Fibroblast of skin of left biceps (primary cell): ENCODE measurements around the gene TPRG1.

Experiments
- DNase-seq, 2 experiments: peaks; one replicate each; pipeline ENCODE4 v3.0.0-alpha.2; 2013; ENCODE audit warnings: low read depth in 2 of 2

TPRG1 gene

DNA sequence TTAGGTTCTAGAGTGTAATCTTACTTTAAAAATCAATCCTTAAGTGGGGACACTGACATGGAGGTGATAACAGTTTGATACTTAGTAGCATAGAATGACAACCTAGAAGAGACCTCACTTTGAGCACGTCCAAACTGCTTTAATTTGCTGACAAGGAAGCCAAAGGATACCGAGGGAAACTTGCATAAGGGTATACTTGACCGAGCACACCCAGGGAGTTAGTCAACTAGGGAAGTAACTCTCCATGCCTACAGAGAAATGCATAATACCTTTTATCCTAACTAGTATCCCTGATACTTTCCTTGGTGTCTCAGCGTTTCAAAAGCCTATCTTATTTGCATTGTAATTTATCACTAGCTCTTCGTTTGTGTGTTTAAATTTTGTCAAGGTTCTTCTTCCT, 5.5 kb upstream of the TPRG1 start:
- DNase-seq, result no peak

GRCh38 chr3:189167027-189167766, 4.6 kb upstream of the TPRG1 start:
- DNase-seq, result no peak

- DNase-seq, result no peak
These were observed 3.1 kb upstream of the TPRG1 start for GRCh38 chr3:189168711-189169110.

- no peak for DNase-seq
These were observed 2.0 kb upstream of the TPRG1 start for GRCh38 chr3:189169728-189170127.

DNA sequence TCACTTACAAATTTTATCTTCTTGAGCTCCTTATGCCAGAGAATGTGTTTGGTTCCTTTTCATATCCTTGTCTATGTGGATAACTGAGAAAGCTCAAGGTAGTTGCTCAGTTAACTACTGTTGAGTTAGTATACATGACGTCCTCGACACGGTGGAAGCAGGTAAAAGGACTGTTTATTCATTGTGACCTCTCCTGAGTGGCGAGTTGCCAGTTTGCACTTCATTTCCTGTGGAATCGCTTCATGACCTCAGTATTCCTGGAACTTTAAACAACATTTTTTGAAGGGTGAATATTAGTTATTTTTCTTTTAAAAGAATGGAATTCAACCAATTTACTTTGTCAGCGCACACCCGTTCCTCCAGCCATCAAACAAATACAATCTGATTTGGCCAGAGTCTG, 1.2 kb upstream of the TPRG1 start:
- DNase-seq, result no peak

- DNase-seq, result no peak
These were observed 1.1 kb downstream of the TPRG1 start for GRCh38 chr3:189172668-189173419.

GRCh38 chr3:189184566-189184965, 12.8 kb downstream of the TPRG1 start:
- no peak for DNase-seq

- DNase-seq, result peak in 1 of 2 experiments; percentile 17
These were observed 14.3 kb downstream of the TPRG1 start for GRCh38 chr3:189186101-189186500.

DNA sequence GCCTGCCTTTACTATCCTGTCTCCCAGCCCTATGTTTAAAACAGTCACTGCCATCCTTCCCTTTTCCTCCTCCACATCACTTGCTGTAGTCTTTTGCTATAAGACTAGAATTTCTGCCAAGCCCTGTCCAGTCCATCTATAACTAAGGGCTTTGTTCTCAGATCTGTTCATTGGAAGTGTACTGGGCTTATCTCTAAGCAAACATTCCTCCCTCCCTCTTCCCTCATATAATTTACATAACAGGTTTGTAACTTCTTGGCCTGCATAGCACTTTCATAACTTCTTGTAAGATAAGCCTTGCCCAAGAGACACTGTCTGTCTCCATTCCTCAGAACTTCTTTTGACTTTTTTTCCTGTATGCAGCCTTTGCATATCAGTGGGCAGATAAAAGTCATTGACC, 16.7 kb downstream of the TPRG1 start:
- no peak for DNase-seq

- no peak for DNase-seq
These were observed 21.0 kb downstream of the TPRG1 start for GRCh38 chr3:189192725-189193124.

GRCh38 chr3:189195302-189195701, 23.5 kb downstream of the TPRG1 start:
- no peak for DNase-seq

GRCh38 chr3:189202106-189202505, 30.3 kb downstream of the TPRG1 start:
- peak; percentile 13 to 23 for DNase-seq

DNA sequence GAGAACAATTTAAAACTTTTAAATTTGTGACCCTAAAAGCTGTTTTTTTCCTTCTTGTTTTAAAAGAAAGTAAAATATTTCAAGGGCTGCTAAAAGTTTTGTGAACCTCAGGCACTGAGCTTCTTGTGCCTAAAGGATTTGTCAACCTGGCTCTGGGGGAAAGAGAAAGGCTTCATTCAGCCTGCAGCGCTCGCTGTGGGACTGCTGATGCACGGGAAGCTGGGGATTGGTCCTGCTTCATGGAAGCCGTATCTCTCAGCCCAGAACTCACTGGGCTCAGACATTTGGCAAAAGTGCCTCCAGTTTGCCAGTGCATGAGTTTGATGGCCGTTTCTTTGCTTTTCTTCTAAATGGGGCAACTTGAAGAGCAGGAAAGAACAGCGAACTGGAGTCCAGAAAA, 30.8 kb downstream of the TPRG1 start:
- no peak for DNase-seq

DNA sequence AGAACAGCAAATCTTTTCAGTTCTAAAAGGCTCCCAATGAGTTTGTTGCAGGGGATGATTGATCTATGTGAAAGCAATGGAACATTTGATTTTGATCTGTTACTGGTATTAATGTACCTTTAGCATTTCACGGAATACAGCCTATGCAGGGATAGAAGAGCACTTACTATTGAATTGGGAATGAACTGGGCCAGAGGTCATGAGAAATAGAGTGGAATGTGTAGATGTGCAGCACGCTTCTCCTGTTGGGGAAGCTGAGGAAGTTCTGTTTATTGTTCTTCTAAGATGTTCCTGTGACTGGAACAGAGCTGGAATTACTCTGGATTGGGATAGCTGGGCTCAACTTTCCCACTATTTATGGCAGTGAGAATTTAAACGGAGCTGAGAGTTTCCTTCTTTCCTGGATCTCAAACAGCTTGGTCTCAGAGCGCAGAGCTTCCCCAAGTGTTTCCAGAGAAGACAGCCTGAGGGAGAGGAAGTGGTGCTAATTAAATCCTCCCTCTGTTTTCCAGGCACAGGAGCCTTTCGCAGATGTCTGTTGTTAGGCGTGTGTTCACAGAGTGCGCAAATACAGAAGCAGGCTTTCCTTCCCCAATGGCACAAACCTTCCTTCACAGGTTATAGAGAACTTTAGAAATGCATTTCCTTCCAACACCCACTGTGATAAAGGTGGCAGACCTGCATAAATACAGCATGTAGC, 32.5 kb downstream of the TPRG1 start:
- no peak for DNase-seq

- no peak for DNase-seq
These were observed 33.2 kb downstream of the TPRG1 start for GRCh38 chr3:189204937-189205336.

DNA sequence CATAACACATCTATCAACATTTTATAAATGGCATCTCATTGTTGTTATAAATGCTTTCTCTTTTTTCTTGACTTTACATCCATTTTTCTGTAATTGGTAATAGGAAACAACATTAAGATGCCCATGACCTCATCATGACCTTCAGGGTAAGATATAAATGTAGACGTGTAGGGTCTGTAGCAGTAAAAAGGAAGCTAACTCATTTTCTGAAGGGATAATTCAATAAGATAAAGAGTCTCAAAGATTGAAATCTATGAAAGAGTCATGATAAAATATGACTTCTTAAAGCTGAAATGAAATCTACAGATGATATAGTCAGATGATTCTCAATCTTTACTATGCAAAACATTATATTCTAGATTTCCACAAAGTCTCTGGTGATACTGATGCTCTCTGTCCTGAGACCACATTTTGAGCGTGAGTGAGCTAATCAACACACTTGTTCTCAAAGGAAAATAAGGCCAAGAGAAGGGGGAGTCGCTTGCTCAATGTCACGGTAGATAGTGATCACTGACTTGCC, 38.5 kb downstream of the TPRG1 start:
- DNase-seq, result no peak

- DNase-seq, result no peak
These were observed 40.9 kb downstream of the TPRG1 start for GRCh38 chr3:189212681-189213080.

GRCh38 chr3:189214651-189215050, 42.9 kb downstream of the TPRG1 start:
- no peak for DNase-seq

DNA sequence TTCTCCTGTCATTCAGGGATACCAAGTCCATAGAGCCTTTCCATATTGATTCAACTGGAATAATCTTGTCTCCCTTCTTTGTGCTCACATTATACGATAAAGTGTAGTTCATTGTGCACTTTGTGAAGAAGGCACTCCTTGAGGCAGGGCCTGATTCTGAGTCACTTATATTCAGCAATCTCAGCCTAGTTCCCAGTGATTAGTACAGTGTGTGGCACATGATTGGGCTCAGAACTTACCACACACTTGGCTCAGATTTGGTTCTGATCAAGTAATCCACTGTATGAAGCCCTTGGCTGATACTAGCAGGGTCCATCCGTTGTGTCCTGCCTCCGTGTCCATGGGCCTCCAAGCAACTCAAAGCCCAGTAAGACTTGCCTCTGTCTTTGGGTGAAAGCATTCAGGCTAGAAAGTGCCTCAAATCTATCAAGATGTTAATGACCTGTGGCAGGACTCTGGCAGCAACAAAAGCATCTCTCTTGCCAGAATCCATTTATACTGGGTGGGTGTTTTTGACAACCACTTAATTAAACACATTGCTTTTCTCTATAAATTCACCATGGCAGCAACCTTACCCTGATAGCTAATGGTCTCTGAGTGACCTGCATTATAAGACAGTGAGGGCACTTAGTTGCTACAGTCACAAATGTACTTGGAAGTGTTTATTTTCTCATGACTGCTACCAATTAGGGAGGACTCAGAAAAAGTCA, 51.3 kb downstream of the TPRG1 start:
- no peak for DNase-seq

DNA sequence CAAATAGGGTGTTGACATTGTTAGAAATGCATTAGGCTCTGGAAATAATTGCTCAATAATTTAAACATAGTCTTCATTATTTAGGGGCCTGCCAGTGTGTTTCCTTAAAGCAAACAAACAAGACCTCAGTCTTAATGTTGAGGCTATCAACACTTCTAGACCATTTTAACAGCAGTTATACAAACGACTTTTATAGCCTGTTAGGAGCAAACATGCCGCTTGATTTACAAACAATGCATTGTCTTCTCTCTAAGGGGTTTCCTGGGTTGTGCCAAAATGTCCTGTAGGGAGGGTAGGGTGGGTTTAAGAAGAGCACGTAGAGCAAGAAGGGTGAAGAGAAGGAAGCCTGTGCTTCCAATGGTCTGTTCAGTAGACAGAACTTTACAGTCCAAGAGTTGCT, 53.7 kb downstream of the TPRG1 start:
- no peak for DNase-seq

- no peak for DNase-seq
These were observed 55.5 kb downstream of the TPRG1 start for GRCh38 chr3:189227249-189227648.
